Activated naive CD8-positive, alpha-beta T cell treated with anti-CD3 and anti-CD28 coated beads for 36 hours (primary cell): Measurements from ENCODE around the gene SMAD1. TPM values are rescaled to one million over a fixed set of nuclear protein-coding genes. Genes with fewer than 3 reads are reported as not detected.
"Not testable (repeated sequence)": the region's sequence is repeated elsewhere in the genome, so short reads cannot be mapped to it uniquely, and the experiment has no call there.

ENCODE experiments used
- DNase-seq: peaks from one replicate; pipeline ENCODE4 v3.0.0; 2021
- H3K27ac Mint-ChIP-seq: one replicate; pipeline ENCODE4 v1.8.0; 2022; ENCODE audit warnings: mild to moderate bottlenecking, moderate library complexity, mixed read lengths
- H3K27me3 Mint-ChIP-seq: one replicate; pipeline ENCODE4 v1.8.0; 2022; ENCODE audit warnings: mild to moderate bottlenecking, mixed read lengths
- H3K36me3 Mint-ChIP-seq: one replicate; pipeline ENCODE4 v1.8.0; 2021; ENCODE audit warnings: mild to moderate bottlenecking, mixed read lengths
- H3K4me1 Mint-ChIP-seq: one replicate; pipeline ENCODE4 v1.8.0; 2021; ENCODE audit warnings: mixed read lengths
- H3K4me3 Mint-ChIP-seq: one replicate; pipeline ENCODE4 v1.8.0; 2022; ENCODE audit warnings: mild to moderate bottlenecking, moderate library complexity, mixed read lengths
- H3K9me3 Mint-ChIP-seq: one replicate; pipeline ENCODE4 v1.8.0; 2022; ENCODE audit warnings: mixed read lengths
- total RNA-seq, 2 experiments: library from RNA; stranded (reverse); gene quantifications; one replicate each; pipeline ENCODE4 v1.2.3, GENCODE V29; 2021

Gene SMAD1
- total RNA-seq, 2 experiments from 2014 or later: 1.2 to 1.7 TPM

- Mint-ChIP-seq H3K4me1 (no peaks in the 10 kb centered on the region), H3K27ac (no peak overlapping the region)
Observed at GRCh38 chr4:145530189-145530588, 48.5 kb downstream of the SMAD1 start.

GRCh38 chr4:145530662-145531061 is 49.0 kb downstream of the SMAD1 start:
- H3K27ac Mint-ChIP-seq: no peak overlapping the region
- peaks cover 4% of the 10 kb centered on the region for H3K27me3 Mint-ChIP-seq
- no peaks in the 10 kb centered on the region for H3K4me1 Mint-ChIP-seq
- no peak overlapping the region for H3K4me3 Mint-ChIP-seq
- no peaks in the 10 kb centered on the region for H3K9me3 Mint-ChIP-seq
- no peaks in the 10 kb centered on the region for H3K36me3 Mint-ChIP-seq
- no peak for DNase-seq

More at GRCh38 chr4:145530189-145530588, 48.5 kb downstream of the SMAD1 start:
- H3K4me3 Mint-ChIP-seq: no peak overlapping the region
- no peaks in the 10 kb centered on the region for H3K27me3 Mint-ChIP-seq
- H3K36me3 Mint-ChIP-seq: no peaks in the 10 kb centered on the region
- H3K9me3 Mint-ChIP-seq: no peaks in the 10 kb centered on the region
- no peak for DNase-seq

GRCh38 chr4:145531223-145531622 is 49.6 kb downstream of the SMAD1 start:
- H3K4me3 Mint-ChIP-seq: no peak overlapping the region
- peaks cover 5% of the 10 kb centered on the region for H3K27me3 Mint-ChIP-seq
- no peaks in the 10 kb centered on the region for H3K9me3 Mint-ChIP-seq
- no peak for DNase-seq
- no peak overlapping the region for H3K27ac Mint-ChIP-seq
- no peaks in the 10 kb centered on the region for H3K36me3 Mint-ChIP-seq
- H3K4me1 Mint-ChIP-seq: no peaks in the 10 kb centered on the region

- no peaks in the 10 kb centered on the region for H3K36me3 Mint-ChIP-seq
- H3K27ac Mint-ChIP-seq: no peak overlapping the region
- H3K27me3 Mint-ChIP-seq: peaks cover 5% of the 10 kb centered on the region
- no peak for DNase-seq
- H3K4me3 Mint-ChIP-seq: no peak overlapping the region
- no peaks in the 10 kb centered on the region for H3K4me1 Mint-ChIP-seq
- H3K9me3 Mint-ChIP-seq: no peaks in the 10 kb centered on the region
Observed at GRCh38 chr4:145531859-145532258, 50.2 kb downstream of the SMAD1 start.

GRCh38 chr4:145533001-145533400 is 51.3 kb downstream of the SMAD1 start:
- H3K4me1 Mint-ChIP-seq: no peaks in the 10 kb centered on the region
- H3K4me3 Mint-ChIP-seq: no peak overlapping the region
- no peak for DNase-seq
- peaks cover 5% of the 10 kb centered on the region for H3K27me3 Mint-ChIP-seq
- no peaks in the 10 kb centered on the region for H3K36me3 Mint-ChIP-seq
- no peak overlapping the region for H3K27ac Mint-ChIP-seq
- no peaks in the 10 kb centered on the region for H3K9me3 Mint-ChIP-seq

- not testable (repeated sequence) for H3K4me1 Mint-ChIP-seq, H3K4me3 Mint-ChIP-seq, H3K27me3 Mint-ChIP-seq, H3K9me3 Mint-ChIP-seq, H3K36me3 Mint-ChIP-seq, H3K27ac Mint-ChIP-seq, DNase-seq
Observed at GRCh38 chr4:145533415-145533814, 51.8 kb downstream of the SMAD1 start.

- peaks cover 5% of the 10 kb centered on the region for H3K27me3 Mint-ChIP-seq
- H3K36me3 Mint-ChIP-seq: no peaks in the 10 kb centered on the region
- H3K27ac Mint-ChIP-seq: no peak overlapping the region
- H3K4me1 Mint-ChIP-seq: no peaks in the 10 kb centered on the region
- H3K9me3 Mint-ChIP-seq: no peaks in the 10 kb centered on the region
- DNase-seq: no peak
- H3K4me3 Mint-ChIP-seq: no peak overlapping the region
Observed at GRCh38 chr4:145533961-145534360, 52.3 kb downstream of the SMAD1 start.

GRCh38 chr4:145535202-145535601 is 53.5 kb downstream of the SMAD1 start:
- Mint-ChIP-seq H3K36me3 (no peaks in the 10 kb centered on the region), H3K4me3 (no peak overlapping the region), H3K27ac (no peak overlapping the region)

GRCh38 chr4:145536044-145536443 is 54.4 kb downstream of the SMAD1 start:
- H3K36me3 Mint-ChIP-seq: no peaks in the 10 kb centered on the region
- H3K9me3 Mint-ChIP-seq: no peaks in the 10 kb centered on the region
- H3K27me3 Mint-ChIP-seq: peaks cover 13% of the 10 kb centered on the region
- H3K27ac Mint-ChIP-seq: no peak overlapping the region
- no peaks in the 10 kb centered on the region for H3K4me1 Mint-ChIP-seq
- DNase-seq: no peak
- H3K4me3 Mint-ChIP-seq: no peak overlapping the region

More at GRCh38 chr4:145535202-145535601, 53.5 kb downstream of the SMAD1 start:
- peaks cover 10% of the 10 kb centered on the region for H3K27me3 Mint-ChIP-seq
- no peaks in the 10 kb centered on the region for H3K4me1 Mint-ChIP-seq
- H3K9me3 Mint-ChIP-seq: no peaks in the 10 kb centered on the region
- DNase-seq: no peak

- no peak for DNase-seq
- Mint-ChIP-seq H3K4me1 (no peaks in the 10 kb centered on the region), H3K27me3 (peaks cover 19% of the 10 kb centered on the region), H3K27ac (no peak overlapping the region), H3K9me3 (no peaks in the 10 kb centered on the region), H3K4me3 (no peak overlapping the region), H3K36me3 (no peaks in the 10 kb centered on the region)
Observed at GRCh38 chr4:145538596-145538995, 56.9 kb downstream of the SMAD1 start.

GRCh38 chr4:145539671-145540070 is 58.0 kb downstream of the SMAD1 start:
- Mint-ChIP-seq H3K9me3 (no peaks in the 10 kb centered on the region), H3K4me3 (no peak overlapping the region), H3K27ac (no peak overlapping the region), H3K4me1 (no peaks in the 10 kb centered on the region), H3K36me3 (no peaks in the 10 kb centered on the region), H3K27me3 (peaks cover 19% of the 10 kb centered on the region)
- DNase-seq: no peak

GRCh38 chr4:145540235-145540634 is 58.6 kb downstream of the SMAD1 start:
- peaks cover 20% of the 10 kb centered on the region for H3K27me3 Mint-ChIP-seq
- H3K36me3 Mint-ChIP-seq: no peaks in the 10 kb centered on the region
- H3K4me1 Mint-ChIP-seq: no peaks in the 10 kb centered on the region
- no peak for DNase-seq
- no peaks in the 10 kb centered on the region for H3K9me3 Mint-ChIP-seq
- no peak overlapping the region for H3K4me3 Mint-ChIP-seq
- H3K27ac Mint-ChIP-seq: no peak overlapping the region

GRCh38 chr4:145541346-145541745 is 59.7 kb downstream of the SMAD1 start:
- Mint-ChIP-seq H3K4me3 (no peak overlapping the region), H3K4me1 (peaks cover 6% of the 10 kb centered on the region), H3K27ac (no peak overlapping the region), H3K36me3 (no peaks in the 10 kb centered on the region), H3K9me3 (no peaks in the 10 kb centered on the region), H3K27me3 (peaks cover 26% of the 10 kb centered on the region)
- DNase-seq: no peak

- no peak for DNase-seq
- H3K4me3 Mint-ChIP-seq: no peak overlapping the region
- peaks cover 6% of the 10 kb centered on the region for H3K4me1 Mint-ChIP-seq
- no peak overlapping the region for H3K27ac Mint-ChIP-seq
- H3K27me3 Mint-ChIP-seq: peaks cover 20% of the 10 kb centered on the region
- no peaks in the 10 kb centered on the region for H3K36me3 Mint-ChIP-seq
- H3K9me3 Mint-ChIP-seq: no peaks in the 10 kb centered on the region
Observed at GRCh38 chr4:145545031-145545430, 63.4 kb downstream of the SMAD1 start.

- Mint-ChIP-seq H3K27ac (no peak overlapping the region), H3K4me3 (no peak overlapping the region), H3K36me3 (no peaks in the 10 kb centered on the region), H3K4me1 (peaks cover 6% of the 10 kb centered on the region), H3K9me3 (no peaks in the 10 kb centered on the region), H3K27me3 (peaks cover 20% of the 10 kb centered on the region)
- DNase-seq: no peak
Observed at GRCh38 chr4:145545538-145546174, 64.0 kb downstream of the SMAD1 start.

GRCh38 chr4:145546175-145546915 is 64.7 kb downstream of the SMAD1 start:
- DNase-seq: no peak
- peaks cover 18% of the 10 kb centered on the region for H3K27me3 Mint-ChIP-seq
- peaks cover 6% of the 10 kb centered on the region for H3K4me1 Mint-ChIP-seq
- no peaks in the 10 kb centered on the region for H3K9me3 Mint-ChIP-seq
- H3K36me3 Mint-ChIP-seq: no peaks in the 10 kb centered on the region
- H3K27ac Mint-ChIP-seq: no peak overlapping the region
- H3K4me3 Mint-ChIP-seq: no peak overlapping the region
